ENCODE results near the gene USP15.
A peak's percentile ranks its signal among the peaks of the same experiment; 100 is the strongest.

Gene USP15

GRCh38 chr12:62261876-62262517 is 1.8 kb downstream of the USP15 start:
- DNase-seq (no peak), ATAC-seq (ENCODE audit: insufficient read depth, low read depth) (no peak)
- Histone ChIP-seq H3K9ac (ENCODE audit: low read depth, low read length) (peak overlapping the region; percentile 93), H2AFZ (ENCODE audit: low read depth, low read length) (no peak overlapping the region), H3K4me2 (ENCODE audit: insufficient read depth, low read length) (peak overlapping the region; percentile 89), H3K36me3 (ENCODE audit: insufficient read depth, low read length) (peaks cover 8% of the 10 kb centered on the region; the same call in 1 of the 2 replicates), H4K20me1 (ENCODE audit: insufficient read depth, low read length) (peaks cover 50% of the 10 kb centered on the region; the same call in 1 of the 2 replicates), H3K79me2 (ENCODE audit: insufficient read depth, low read length) (peaks cover 75% of the 10 kb centered on the region), H3K27me3 (ENCODE audit: insufficient read depth, low read length, poor library complexity) (no peaks in the 10 kb centered on the region), H3K27ac (ENCODE audit: low read length) (peak overlapping the region; percentile 93), H3K4me1 (ENCODE audit: insufficient read depth, low read length) (peaks cover 68% of the 10 kb centered on the region), H3K9me3 (ENCODE audit: insufficient read depth, low read length, severe bottlenecking) (no peaks in the 10 kb centered on the region), H3K4me3 (ENCODE audit: low read depth in 1 of 2, low read length in 2 of 2) (peak overlapping the region; percentile 58 to 65; a peak in 3 of 4 replicates)
- TF ChIP-seq CTCF (IDR thresholded peaks at IDR 0.05; ENCODE audit: borderline replicate concordance, extremely low read depth, low read length, poor library complexity, severe bottlenecking) (no peak), EZH2 (IDR thresholded peaks at IDR 0.05; ENCODE audit: borderline replicate concordance, low read depth, low read length, severe bottlenecking) (no peak)

- H3K27ac ChIP-seq (ENCODE audit: low read length) = peak overlapping the region; percentile 42; the same call in 1 of the 2 replicates
- no peak overlapping the region for H3K9ac ChIP-seq (ENCODE audit: low read depth, low read length)
- peak overlapping the region; percentile 89 for H3K4me2 ChIP-seq (ENCODE audit: insufficient read depth, low read length)
- ATAC-seq (ENCODE audit: insufficient read depth, low read depth) (no peak), DNase-seq (no peak)
- H4K20me1 ChIP-seq (ENCODE audit: insufficient read depth, low read length) = peaks cover 62% of the 10 kb centered on the region
- H3K36me3 ChIP-seq (ENCODE audit: insufficient read depth, low read length) = peaks cover 8% of the 10 kb centered on the region; the same call in 1 of the 2 replicates
- H3K4me3 ChIP-seq (ENCODE audit: low read depth in 1 of 2, low read length in 2 of 2) = peak overlapping the region in 1 of 2 experiments; percentile 65; a peak in 1 of 4 replicates
- peaks cover 87% of the 10 kb centered on the region for H3K79me2 ChIP-seq (ENCODE audit: insufficient read depth, low read length)
- peaks cover 78% of the 10 kb centered on the region for H3K4me1 ChIP-seq (ENCODE audit: insufficient read depth, low read length)
- no peaks in the 10 kb centered on the region for H3K27me3 ChIP-seq (ENCODE audit: insufficient read depth, low read length, poor library complexity)
- no peak for TF ChIP-seq EZH2 (IDR thresholded peaks at IDR 0.05; ENCODE audit: borderline replicate concordance, low read depth, low read length, severe bottlenecking)
- TF ChIP-seq CTCF (IDR thresholded peaks at IDR 0.05; ENCODE audit: borderline replicate concordance, extremely low read depth, low read length, poor library complexity, severe bottlenecking) = no peak
- no peak overlapping the region for H2AFZ ChIP-seq (ENCODE audit: low read depth, low read length)
- H3K9me3 ChIP-seq (ENCODE audit: insufficient read depth, low read length, severe bottlenecking) = no peaks in the 10 kb centered on the region
These were observed 3.0 kb downstream of the USP15 start for GRCh38 chr12:62263232-62263631.

- H3K27ac ChIP-seq (ENCODE audit: low read length) = no peak overlapping the region; the same call in 1 of the 2 replicates
- peak overlapping the region; percentile 89; the same call in 1 of the 2 replicates for H3K4me2 ChIP-seq (ENCODE audit: insufficient read depth, low read length)
- peak overlapping the region; percentile 10 for H3K9ac ChIP-seq (ENCODE audit: low read depth, low read length)
- peaks cover 73% of the 10 kb centered on the region for H3K4me1 ChIP-seq (ENCODE audit: insufficient read depth, low read length)
- no peak overlapping the region; a peak in 1 of 4 replicates for H3K4me3 ChIP-seq (ENCODE audit: low read depth in 1 of 2, low read length in 2 of 2)
- DNase-seq (no peak), ATAC-seq (ENCODE audit: insufficient read depth, low read depth) (no peak)
- no peak for TF ChIP-seq CTCF (IDR thresholded peaks at IDR 0.05; ENCODE audit: borderline replicate concordance, extremely low read depth, low read length, poor library complexity, severe bottlenecking)
- TF ChIP-seq EZH2 (IDR thresholded peaks at IDR 0.05; ENCODE audit: borderline replicate concordance, low read depth, low read length, severe bottlenecking) = no peak
- H4K20me1 ChIP-seq (ENCODE audit: insufficient read depth, low read length) = peaks cover 69% of the 10 kb centered on the region
- H3K79me2 ChIP-seq (ENCODE audit: insufficient read depth, low read length) = peaks cover 90% of the 10 kb centered on the region
- H3K27me3 ChIP-seq (ENCODE audit: insufficient read depth, low read length, poor library complexity) = no peaks in the 10 kb centered on the region
- H3K36me3 ChIP-seq (ENCODE audit: insufficient read depth, low read length) = peaks cover 8% of the 10 kb centered on the region; the same call in 1 of the 2 replicates
- no peak overlapping the region for H2AFZ ChIP-seq (ENCODE audit: low read depth, low read length)
- no peaks in the 10 kb centered on the region for H3K9me3 ChIP-seq (ENCODE audit: insufficient read depth, low read length, severe bottlenecking)
These were observed 3.8 kb downstream of the USP15 start for GRCh38 chr12:62263966-62264365.

All from DND-41 (cell line).